CD4-positive, alpha-beta T cell (primary cell): ENCODE measurements around the gene HRK. TPM values are rescaled to one million over a fixed set of nuclear protein-coding genes. Genes with fewer than 3 reads are reported as not detected.

Source experiments
- ATAC-seq: fragments of 200-7000 bp; cut with Tn5 transposase; one replicate; pipeline ENCODE4 v1.10.0; 2022; ENCODE audit warnings: mild to moderate bottlenecking; ENCODE audit not compliant: poor library complexity
- CTCF ChIA-PET: fragments of 350-600 bp; sonication (Branson Sonifier 250); formaldehyde crosslinking; loops from one replicate; lab custom pipeline; 2021; ENCODE audit warnings: antibody characterized with exemption, inconsistent platforms; lab: Charles Lee
- POLR2A ChIA-PET: fragments of 350-600 bp; sonication (Branson Sonifier 250); formaldehyde crosslinking; loops from one replicate; lab custom pipeline; 2021; ENCODE audit warnings: antibody characterized with exemption, inconsistent platforms; lab: Charles Lee
- DNase-seq, 14 experiments: peaks; one replicate each; pipeline ENCODE4 v3.0.0-alpha.2; 2013 to 2020; ENCODE audit warnings: mixed read lengths in 2 of 14
- H3K27ac ChIP-seq, 2 donors: one replicate each; pipeline versions ENCODE4 v1.5.1 to v1.7.0; 2013; ENCODE audit warnings: low read length in 2 of 2, low read depth in 1 of 2, mild to moderate bottlenecking in 1 of 2
- H3K27me3 ChIP-seq, 2 experiments: 1 replicate in 1 of 2; 2 replicates in 1 of 2; pipeline versions ENCODE4 v1.6.1 to v1.7.0; 2013; ENCODE audit warnings: low read length in 2 of 2, control low read depth in 1 of 2, mild to moderate bottlenecking in 1 of 2, moderate library complexity in 1 of 2; ENCODE audit not compliant: insufficient read depth in 2 of 2, control insufficient read depth in 1 of 2
- H3K36me3 ChIP-seq: one replicate; pipeline ENCODE4 v1.6.1; 2013; ENCODE audit warnings: low read length, control low read depth; ENCODE audit not compliant: insufficient read depth
- H3K4me1 ChIP-seq: one replicate; pipeline ENCODE4 v1.6.1; 2013; ENCODE audit warnings: low read length, control low read depth; ENCODE audit not compliant: insufficient read depth
- H3K4me3 ChIP-seq: one replicate; pipeline ENCODE4 v1.5.1; 2013; ENCODE audit warnings: mild to moderate bottlenecking, low read length, moderate library complexity
- H3K9me3 ChIP-seq, 2 experiments: 1 replicate in 1 of 2; 2 replicates in 1 of 2; pipeline versions ENCODE4 v1.6.1 to v1.7.0; 2013; ENCODE audit warnings: low read length in 2 of 2, mild to moderate bottlenecking in 2 of 2, control low read depth in 1 of 2, moderate library complexity in 1 of 2; ENCODE audit not compliant: control insufficient read depth in 1 of 2, insufficient read depth in 1 of 2
- H3K27ac Mint-ChIP-seq: one replicate; pipeline ENCODE4 v1.8.0; 2020; ENCODE audit warnings: mixed read lengths
- H3K27me3 Mint-ChIP-seq: one replicate; pipeline ENCODE4 v1.8.0; 2021; ENCODE audit warnings: mixed read lengths
- H3K36me3 Mint-ChIP-seq: one replicate; pipeline ENCODE4 v1.8.0; 2021; ENCODE audit warnings: low read depth, mixed read lengths
- H3K4me1 Mint-ChIP-seq: one replicate; pipeline ENCODE4 v1.8.0; 2021; ENCODE audit warnings: low read depth, mixed read lengths
- H3K4me3 Mint-ChIP-seq: one replicate; pipeline ENCODE4 v1.8.0; 2020; ENCODE audit warnings: mild to moderate bottlenecking, mixed read lengths
- H3K9me3 Mint-ChIP-seq: one replicate; pipeline ENCODE4 v1.8.0; 2020; ENCODE audit warnings: mixed read lengths
- intact Hi-C, 2 experiments: fragments of 100-400 bp; cut with DNase I in 1 of 2; cut with micrococcal nuclease in 1 of 2; formaldehyde crosslinking; loops; one replicate each; pipeline versions ENCODE4 v1.15.1 to v1.9.0; 2023 to 2025; cut with DNase I, micrococcal nuclease
- total RNA-seq, 174 experiments: library from RNA in 2 of 174; stranded (reverse) in 2 of 174; gene quantifications; one replicate each; pipeline ENCODE4 v1.2.3 and lab custom pipeline; 2021 to 2026
- TF ChIP-seq, protein P1 (sequence below): fragments of 200-600 bp; IDR thresholded peaks from one replicate; pipeline ENCODE4 v1.8.0; 2022; ENCODE audit warnings: antibody characterized with exemption, mild to moderate bottlenecking

Gene HRK
- total RNA-seq, 2 experiments from 2014 or later = not detected

GRCh38 chr12:116837097-116837496 is 44.1 kb downstream of the HRK start:
- ChIA-PET POLR2A (no interaction called here), CTCF (no interaction called here)
- no peak for ATAC-seq

DNA sequence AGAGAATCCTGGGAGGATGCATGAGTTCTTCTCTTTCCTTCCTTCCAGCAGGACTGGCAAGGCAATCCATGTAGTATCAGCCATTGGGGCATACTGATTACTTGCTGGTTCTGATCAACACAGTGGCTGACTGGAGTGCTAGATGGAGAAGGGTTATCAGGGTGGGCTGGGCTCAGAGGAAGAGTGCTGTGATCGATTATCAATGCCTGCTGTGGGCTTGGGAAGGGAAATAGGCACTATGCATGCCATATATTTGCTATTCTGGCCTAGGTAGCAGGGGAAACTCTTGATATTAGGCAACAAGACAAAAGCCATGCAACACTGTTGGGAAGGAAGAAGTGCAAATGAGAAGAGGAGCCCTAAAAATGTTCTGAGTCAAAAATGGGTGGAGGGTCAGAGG is 45.8 kb downstream of the HRK start:
- TF ChIP-seq, protein P1, sequence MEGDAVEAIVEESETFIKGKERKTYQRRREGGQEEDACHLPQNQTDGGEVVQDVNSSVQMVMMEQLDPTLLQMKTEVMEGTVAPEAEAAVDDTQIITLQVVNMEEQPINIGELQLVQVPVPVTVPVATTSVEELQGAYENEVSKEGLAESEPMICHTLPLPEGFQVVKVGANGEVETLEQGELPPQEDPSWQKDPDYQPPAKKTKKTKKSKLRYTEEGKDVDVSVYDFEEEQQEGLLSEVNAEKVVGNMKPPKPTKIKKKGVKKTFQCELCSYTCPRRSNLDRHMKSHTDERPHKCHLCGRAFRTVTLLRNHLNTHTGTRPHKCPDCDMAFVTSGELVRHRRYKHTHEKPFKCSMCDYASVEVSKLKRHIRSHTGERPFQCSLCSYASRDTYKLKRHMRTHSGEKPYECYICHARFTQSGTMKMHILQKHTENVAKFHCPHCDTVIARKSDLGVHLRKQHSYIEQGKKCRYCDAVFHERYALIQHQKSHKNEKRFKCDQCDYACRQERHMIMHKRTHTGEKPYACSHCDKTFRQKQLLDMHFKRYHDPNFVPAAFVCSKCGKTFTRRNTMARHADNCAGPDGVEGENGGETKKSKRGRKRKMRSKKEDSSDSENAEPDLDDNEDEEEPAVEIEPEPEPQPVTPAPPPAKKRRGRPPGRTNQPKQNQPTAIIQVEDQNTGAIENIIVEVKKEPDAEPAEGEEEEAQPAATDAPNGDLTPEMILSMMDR = no peak
- H3K4me3 ChIP-seq = no peak overlapping the region
- no peaks in the 10 kb centered on the region for H3K27me3 Mint-ChIP-seq
- no peaks in the 10 kb centered on the region for H3K9me3 Mint-ChIP-seq
- no peak for ATAC-seq
- H3K27me3 ChIP-seq = no peaks in the 10 kb centered on the region
- POLR2A ChIA-PET = no interaction called here
- H3K27ac Mint-ChIP-seq = no peak overlapping the region
- H3K4me1 Mint-ChIP-seq = no peaks in the 10 kb centered on the region
- CTCF ChIA-PET = no interaction called here
- no peak overlapping the region for H3K4me3 Mint-ChIP-seq
- no peaks in the 10 kb centered on the region for H3K4me1 ChIP-seq
- peaks cover 3% of the 10 kb centered on the region for H3K36me3 ChIP-seq
- no peak overlapping the region for H3K27ac ChIP-seq
- intact Hi-C loops = no loop called here
- peaks cover 0 to 4% of the 10 kb centered on the region in 2 experiments for H3K9me3 ChIP-seq
- no peak for DNase-seq
- peaks cover 10% of the 10 kb centered on the region for H3K36me3 Mint-ChIP-seq

More at GRCh38 chr12:116837097-116837496, 44.1 kb downstream of the HRK start:
- TF ChIP-seq, protein P1 = no peak
- intact Hi-C loops = no loop called here
- no peaks in the 10 kb centered on the region for H3K4me1 ChIP-seq
- H3K27ac ChIP-seq = no peak overlapping the region
- no peak overlapping the region for H3K4me3 Mint-ChIP-seq
- peaks cover 10% of the 10 kb centered on the region for H3K36me3 Mint-ChIP-seq
- peaks cover 3% of the 10 kb centered on the region for H3K36me3 ChIP-seq
- no peaks in the 10 kb centered on the region for H3K4me1 Mint-ChIP-seq
- H3K9me3 ChIP-seq = peaks cover 0 to 4% of the 10 kb centered on the region in 2 experiments
- no peak overlapping the region for H3K27ac Mint-ChIP-seq
- no peak for DNase-seq
- H3K9me3 Mint-ChIP-seq = no peaks in the 10 kb centered on the region
- H3K27me3 ChIP-seq = no peaks in the 10 kb centered on the region
- H3K27me3 Mint-ChIP-seq = no peaks in the 10 kb centered on the region
- no peak overlapping the region for H3K4me3 ChIP-seq

DNA sequence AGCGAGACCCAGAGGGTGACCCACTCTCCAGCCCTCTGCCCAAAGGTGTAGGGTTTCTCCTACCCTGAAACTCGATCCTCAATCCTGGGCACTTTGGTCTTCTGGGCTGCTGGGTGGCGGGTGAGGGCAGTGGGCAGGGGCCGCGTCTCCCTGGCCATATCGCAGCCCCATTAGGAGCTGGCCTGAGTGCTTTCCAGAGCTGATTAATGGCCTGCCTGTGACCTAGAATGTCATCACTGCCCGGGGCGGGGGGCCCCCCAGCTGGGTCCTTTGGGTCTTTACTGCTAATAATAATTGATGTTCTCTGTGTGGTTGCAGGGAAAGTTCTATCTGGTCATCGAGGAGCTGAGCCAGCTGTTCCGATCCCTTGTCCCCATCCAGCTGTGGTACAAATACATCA is 47.8 kb downstream of the HRK start:
- no peak overlapping the region for H3K27ac Mint-ChIP-seq
- H3K27me3 Mint-ChIP-seq = no peaks in the 10 kb centered on the region
- no peak for DNase-seq
- Histone ChIP-seq H3K9me3 (peaks cover 0 to 4% of the 10 kb centered on the region in 2 experiments), H3K4me3 (no peak overlapping the region), H3K27me3 (no peaks in the 10 kb centered on the region), H3K36me3 (peaks cover 3% of the 10 kb centered on the region), H3K27ac (no peak overlapping the region), H3K4me1 (no peaks in the 10 kb centered on the region)
- no peak for ATAC-seq
- H3K9me3 Mint-ChIP-seq = no peaks in the 10 kb centered on the region
- no peak overlapping the region for H3K4me3 Mint-ChIP-seq
- CTCF ChIA-PET = no interaction called here
- POLR2A ChIA-PET = no interaction called here
- intact Hi-C loops = no loop called here
- TF ChIP-seq, protein P1 = no peak
- H3K4me1 Mint-ChIP-seq = no peaks in the 10 kb centered on the region
- H3K36me3 Mint-ChIP-seq = peaks cover 8% of the 10 kb centered on the region
